IMR-90 (cell line): ENCODE measurements around the gene ZNF207. TPM values are rescaled to one million over a fixed set of nuclear protein-coding genes. Genes with fewer than 3 reads are reported as not detected.

Experiments used
- ATAC-seq: fragments of 200-7000 bp; cut with Tn5 transposase; 2 replicates; pipeline ENCODE4 v1.9.1; 2020; ENCODE audit warnings: low read depth, mild to moderate bottlenecking, moderate library complexity
- BruUV-seq: library from RNA; stranded (reverse); fragments of 400-500 nt; replicated peaks from 2 replicates; lab custom pipeline; 2021; lab: Mats Ljungman, UMichigan
- CTCF ChIA-PET: fragments of 300-600 bp; formaldehyde crosslinking; extraction: SDS; loops from one replicate; lab custom pipeline; 2021; ENCODE audit warnings: antibody characterized with exemption; lab: Yijun Ruan, JAX
- POLR2A ChIA-PET: fragments of 300-600 bp; sonication (Branson Sonifier 250); formaldehyde crosslinking; loops from one replicate; lab custom pipeline; 2022; ENCODE audit warnings: antibody characterized with exemption; ENCODE audit not compliant: unreplicated experiment; lab: Charles Lee
- DNase-seq: peaks from one replicate; pipeline ENCODE4 v3.0.0; 2013
- H2AFZ ChIP-seq: replicated peaks from 2 replicates; pipeline ENCODE3; 2013; ENCODE audit warnings: low read length, mild to moderate bottlenecking; ENCODE audit not compliant: poor library complexity
- H2AK5ac ChIP-seq: 2 replicates; pipeline ENCODE4 v1.6.1; 2013; ENCODE audit warnings: low read depth, low read length, inconsistent platforms
- H2AK9ac ChIP-seq: replicated peaks from 2 replicates; pipeline ENCODE3; 2013; ENCODE audit warnings: mild to moderate bottlenecking, low read depth, low read length, moderate library complexity; ENCODE audit not compliant: poor library complexity
- H2BK120ac ChIP-seq: 2 replicates; pipeline ENCODE4 v1.6.1; 2013; ENCODE audit warnings: low read depth, low read length, inconsistent platforms
- H2BK15ac ChIP-seq: 3 replicates; pipeline ENCODE4 v1.6.1; 2013; ENCODE audit warnings: low read depth, low read length, inconsistent platforms
- H2BK20ac ChIP-seq: 2 replicates; pipeline ENCODE4 v1.6.1; 2013; ENCODE audit warnings: low read depth, mild to moderate bottlenecking, inconsistent platforms, low read length, moderate library complexity
- H2BK5ac ChIP-seq: 2 replicates; pipeline ENCODE4 v1.6.1; 2013; ENCODE audit warnings: mild to moderate bottlenecking, low read depth, low read length, inconsistent platforms; ENCODE audit not compliant: poor library complexity, severe bottlenecking
- H3K14ac ChIP-seq: replicated peaks from 2 replicates; pipeline ENCODE4 v1.6.1; 2013; ENCODE audit warnings: low read depth, low read length, inconsistent platforms
- H3K18ac ChIP-seq: 2 replicates; pipeline ENCODE4 v1.6.1; 2013; ENCODE audit warnings: low read depth, low read length, control low read depth
- H3K23ac ChIP-seq: 2 replicates; pipeline ENCODE4 v1.6.1; 2013; ENCODE audit warnings: low read depth, low read length, inconsistent platforms
- H3K27ac ChIP-seq: 2 replicates; pipeline ENCODE4 v1.5.1; 2013; ENCODE audit warnings: mild to moderate bottlenecking, control low read depth, low read length; ENCODE audit not compliant: insufficient read depth
- H3K27me3 ChIP-seq: 2 replicates; pipeline ENCODE4 v1.6.1; 2013; ENCODE audit warnings: low read length; ENCODE audit not compliant: control insufficient read depth, insufficient read depth
- H3K36me3 ChIP-seq: 2 replicates; pipeline ENCODE4 v1.6.1; 2013; ENCODE audit warnings: low read length, mixed read lengths; ENCODE audit not compliant: control insufficient read depth, insufficient read depth
- H3K4ac ChIP-seq: 2 replicates; pipeline ENCODE4 v1.6.1; 2013; ENCODE audit warnings: low read depth, low read length, inconsistent platforms
- H3K4me1 ChIP-seq: 2 replicates; pipeline ENCODE4 v1.6.1; 2013; ENCODE audit warnings: low read length, mixed read lengths; ENCODE audit not compliant: control insufficient read depth, insufficient read depth
- H3K4me2 ChIP-seq: 2 replicates; pipeline ENCODE4 v1.6.1; 2013; ENCODE audit warnings: low read depth, mild to moderate bottlenecking, control low read depth, low read length, moderate library complexity
- H3K4me3 ChIP-seq: 2 replicates; pipeline ENCODE4 v1.5.1; 2013; ENCODE audit warnings: low read depth, mild to moderate bottlenecking, control low read depth, low read length, moderate library complexity; ENCODE audit not compliant: insufficient read depth
- H3K56ac ChIP-seq: 2 replicates; pipeline ENCODE4 v1.6.1; 2013; ENCODE audit warnings: low read length, inconsistent platforms; ENCODE audit not compliant: insufficient read depth; ENCODE audit errors: extremely low read depth
- H3K79me1 ChIP-seq, 2 experiments: 2 replicates each; pipeline ENCODE4 v1.6.1; 2013; ENCODE audit warnings: low read length in 2 of 2, inconsistent platforms in 1 of 2, low read depth in 1 of 2
- H3K9ac ChIP-seq: 2 replicates; pipeline ENCODE4 v1.6.1; 2013; ENCODE audit warnings: low read depth, low read length, control low read depth
- H3K9me1 ChIP-seq: 2 replicates; pipeline ENCODE4 v1.6.1; 2013; ENCODE audit warnings: low read length, inconsistent platforms; ENCODE audit not compliant: insufficient read depth
- H3K9me3 ChIP-seq: 2 replicates; pipeline ENCODE4 v1.6.1; 2013; ENCODE audit warnings: low read length; ENCODE audit not compliant: control insufficient read depth, insufficient read depth
- H4K20me1 ChIP-seq: 2 replicates; pipeline ENCODE4 v1.6.1; 2013; ENCODE audit warnings: low read length, inconsistent platforms; ENCODE audit not compliant: insufficient read depth
- H4K5ac ChIP-seq: 2 replicates; pipeline ENCODE4 v1.6.1; 2013; ENCODE audit warnings: mild to moderate bottlenecking, low read depth, low read length, control low read depth
- H4K8ac ChIP-seq, 2 experiments: 2 replicates each; pipeline ENCODE4 v1.6.1; 2013; ENCODE audit warnings: low read depth in 2 of 2, low read length in 2 of 2, control low read depth in 1 of 2, inconsistent platforms in 1 of 2
- H4K91ac ChIP-seq: 2 replicates; pipeline ENCODE4 v1.6.1; 2013; ENCODE audit warnings: low read depth, low read length, inconsistent platforms; ENCODE audit not compliant: insufficient read depth
- CEBPB ChIP-seq: IDR thresholded peaks from 2 replicates; pipeline ENCODE4 v1.6.1; 2012; ENCODE audit warnings: low read depth, low read length, improper control_type of control experiment
- CHD1 ChIP-seq: IDR thresholded peaks from 2 replicates; pipeline ENCODE4 v1.6.1; 2012; ENCODE audit warnings: low read depth, low read length, improper control_type of control experiment
- CTCF ChIP-seq: conservative IDR thresholded peaks from 2 replicates; pipeline ENCODE4 v1.5.1; 2012; ENCODE audit warnings: mild to moderate bottlenecking, low read depth, low read length, improper control_type of control experiment
- ELK1 ChIP-seq: fragments of 150-350 bp; IDR thresholded peaks from 2 replicates; pipeline ENCODE4 v1.6.1; 2016; ENCODE audit warnings: low read depth, mild to moderate bottlenecking, low read length, moderate library complexity, borderline replicate concordance
- FOS ChIP-seq: fragments of 150-350 bp; IDR thresholded peaks from 2 replicates; pipeline ENCODE4 v1.6.1; 2016; ENCODE audit warnings: low read depth, low read length
- MAFK ChIP-seq: IDR thresholded peaks from 2 replicates; pipeline ENCODE4 v1.6.1; 2012; ENCODE audit warnings: low read depth, low read length, improper control_type of control experiment
- MAZ ChIP-seq: IDR thresholded peaks from 2 replicates; pipeline ENCODE4 v1.6.1; 2012; ENCODE audit warnings: low read depth, mild to moderate bottlenecking, low read length, improper control_type of control experiment, moderate library complexity, borderline replicate concordance
- MXI1 ChIP-seq: IDR thresholded peaks from 2 replicates; pipeline ENCODE4 v1.6.1; 2012; ENCODE audit warnings: low read depth, mild to moderate bottlenecking, low read length, moderate library complexity, borderline replicate concordance
- NFE2L2 ChIP-seq: fragments of 150-350 bp; IDR thresholded peaks from 2 replicates; pipeline ENCODE4 v1.6.1; 2016; ENCODE audit warnings: low read depth, mild to moderate bottlenecking, low read length
- POLR2A ChIP-seq: IDR thresholded peaks from 2 replicates; pipeline ENCODE4 v1.6.1; 2012; ENCODE audit warnings: mild to moderate bottlenecking, low read depth, low read length
- RAD21 ChIP-seq: IDR thresholded peaks from 2 replicates; pipeline ENCODE4 v1.6.1; 2012; ENCODE audit warnings: low read length, improper control_type of control experiment
- RCOR1 ChIP-seq: IDR thresholded peaks from 2 replicates; pipeline ENCODE4 v1.6.1; 2012; ENCODE audit warnings: mild to moderate bottlenecking, low read length, improper control_type of control experiment; ENCODE audit not compliant: insufficient replicate concordance
- RFX5 ChIP-seq: IDR thresholded peaks from 2 replicates; pipeline ENCODE4 v1.8.0; 2012; ENCODE audit warnings: low read depth, mild to moderate bottlenecking, low read length, moderate library complexity
- SMC3 ChIP-seq: fragments of 150-350 bp; IDR thresholded peaks from 2 replicates; pipeline ENCODE4 v1.6.1; 2016; ENCODE audit warnings: low read depth, mild to moderate bottlenecking, antibody characterized with exemption, low read length, moderate library complexity
- USF2 ChIP-seq: fragments of 150-350 bp; IDR thresholded peaks from 2 replicates; pipeline ENCODE4 v1.6.1; 2017; ENCODE audit warnings: mild to moderate bottlenecking, antibody characterized with exemption, low read length, low read depth
- WGBS, 2 experiments: methylation state at CpG; one replicate each; pipeline versions ENCODE4 v1.1.5 to v1.1.7; 2013; ENCODE audit warnings: missing lambda C conversion rate in 2 of 2; ENCODE audit not compliant: insufficient read length in 1 of 2; ENCODE audit errors: extremely low coverage in 2 of 2; 5-methylcytosine and 5-hydroxymethylcytosine counted together
- dilution Hi-C: fragments of 300-500 bp; cut with HindIII; formaldehyde crosslinking; loops from one replicate; pipeline ENCODE4 v1.14.3; 2018; ENCODE audit warnings: low sequenced_read_pairs; ENCODE audit not compliant: unreplicated experiment
- in situ Hi-C: fragments of 300-500 bp; cut with MboI; formaldehyde crosslinking; loops from 3 replicates; pipeline ENCODE4 v1.14.3; 2019; ENCODE audit warnings: low sequenced_read_pairs, inconsistent platforms, mixed read lengths
- intact Hi-C: fragments of 100-400 bp; cut with micrococcal nuclease; formaldehyde crosslinking; loops from 2 replicates; pipeline ENCODE4 v1.10.0; 2022
- polyA plus RNA-seq, 3 experiments: library from polyadenylated mRNA; depleted of rRNA; stranded (reverse); fragments of >200 nt; gene quantifications; 2 replicates each; pipeline ENCODE4 v1.2.3, GENCODE V29; 2012; ENCODE audit warnings: low replicate concordance in 1 of 3
- total RNA-seq: library from RNA; depleted of rRNA; stranded (reverse); fragments of >200 nt; gene quantifications from 2 replicates; pipeline ENCODE4 v1.2.3, GENCODE V29; 2012

Gene ZNF207
- total and polyA plus RNA-seq, 2 of the 4 experiments (the other 2 are of a cell fraction) = 199 to 207 TPM

- WGBS, 2 experiments = 92% methylated on average over 5 of the region's 10 CpGs; no CpG with 5 or more reads in 1 of the 2 experiments
- POLR2A ChIA-PET = no interaction called here
- H3K9me3 ChIP-seq = no peaks in the 10 kb centered on the region
- H4K20me1 ChIP-seq = no peaks in the 10 kb centered on the region
- no peak overlapping the region for H3K9ac ChIP-seq
- H2BK15ac ChIP-seq = no peak overlapping the region
- no peak overlapping the region for H3K23ac ChIP-seq
- DNase-seq = no peak
- no peak for ATAC-seq
- H4K5ac ChIP-seq = no peak overlapping the region
- TF ChIP-seq RCOR1 (no peak), CTCF (no peak), MXI1 (no peak), MAZ (no peak), ELK1 (no peak), POLR2A (no peak), SMC3 (no peak), RAD21 (no peak), USF2 (no peak), NFE2L2 (no peak), CHD1 (no peak), CEBPB (no peak), RFX5 (no peak), MAFK (no peak), FOS (no peak)
- no peak overlapping the region for H2BK20ac ChIP-seq
- BruUV-seq = no TSS peak
- CTCF ChIA-PET = interaction anchor here (0.9 kb wide), 2 partner anchors 13 to 70 kb away, joined by 3 to 4 read pairs; no protein-coding TSS in a partner anchor
- no peak overlapping the region for H4K91ac ChIP-seq
- no peaks in the 10 kb centered on the region for H3K4me1 ChIP-seq
- no peaks in the 10 kb centered on the region for H3K9me1 ChIP-seq
- H3K56ac ChIP-seq = no peak overlapping the region
- H3K27me3 ChIP-seq = no peaks in the 10 kb centered on the region; the same call in 1 of the 2 replicates
- H3K4me2 ChIP-seq = no peak overlapping the region
- H2BK5ac ChIP-seq = no peak overlapping the region
- H2AFZ ChIP-seq = peak overlapping the region; percentile 67
- in situ Hi-C loops (no loop called here), intact Hi-C loops (no loop called here), dilution Hi-C loops (no loop called here)
- H3K14ac ChIP-seq = no peak overlapping the region
- no peaks in the 10 kb centered on the region for H3K36me3 ChIP-seq
- H3K18ac ChIP-seq = no peak overlapping the region
- no peaks in the 10 kb centered on the region for H3K79me1 ChIP-seq
- peak overlapping the region; percentile 37; the same call in 1 of the 2 replicates for H2AK5ac ChIP-seq
- no peak overlapping the region for H3K4ac ChIP-seq
- no peak overlapping the region for H2BK120ac ChIP-seq
- H4K8ac ChIP-seq = no peak overlapping the region
- no peak overlapping the region for H2AK9ac ChIP-seq
- H3K4me3 ChIP-seq = no peak overlapping the region
- no peak overlapping the region for H3K27ac ChIP-seq
Measured at GRCh38 chr17:32323046-32323445, 26.9 kb upstream of the ZNF207 start.
